Endothelial cell of umbilical vein (primary cell): ENCODE data around the gene C1orf116. TPM values are rescaled to one million over a fixed set of nuclear protein-coding genes. Genes with fewer than 3 reads are reported as not detected.
"Not testable (repeated sequence)": the region's sequence is repeated elsewhere in the genome, so short reads cannot be mapped to it uniquely, and the experiment has no call there.

ENCODE experiments used
- BruUV-seq: library from RNA; stranded (reverse); fragments of 400-500 nt; replicated peaks from 2 replicates; lab custom pipeline; 2021; lab: Mats Ljungman, UMichigan
- CTCF ChIA-PET: fragments of 300-600, 350-600 bp; sonication (Branson Sonifier 250); formaldehyde crosslinking; loops from one replicate; lab custom pipeline; 2021; ENCODE audit warnings: antibody characterized with exemption, inconsistent platforms; lab: Charles Lee
- POLR2A ChIA-PET: fragments of 300-600, 350-600 bp; sonication (Branson Sonifier 250); formaldehyde crosslinking; loops from one replicate; lab custom pipeline; 2021; ENCODE audit warnings: antibody characterized with exemption, inconsistent platforms; lab: Charles Lee
- DNase-seq: peaks from one replicate; pipeline ENCODE4 v3.0.0-alpha.2; 2011; ENCODE audit warnings: low read depth, low spot score
- FAIRE-seq: peaks from 2 replicates; lab custom pipeline; 2011; peaks lifted over from hg19 to GRCh38; lab: Jason Lieb, UNC
- H2AFZ ChIP-seq: 2 replicates; pipeline ENCODE4 v1.6.0; 2012; ENCODE audit warnings: low read depth, low read length, control low read depth, inconsistent platforms
- H3K27ac ChIP-seq: 2 replicates; pipeline ENCODE4 v1.5.1; 2011; ENCODE audit warnings: low read depth, mild to moderate bottlenecking, control low read depth, low read length, moderate library complexity; ENCODE audit not compliant: insufficient read depth
- H3K27me3 ChIP-seq, 2 experiments: 2 replicates each; pipeline versions ENCODE4 v1.6.0 to v1.6.1; 2011; ENCODE audit warnings: low read length in 2 of 2, mixed read lengths in 1 of 2; ENCODE audit not compliant: control insufficient read depth in 2 of 2, insufficient read depth in 2 of 2
- H3K36me3 ChIP-seq, 2 experiments: 2 replicates in 1 of 2; 3 replicates in 1 of 2; pipeline ENCODE4 v1.5.1; 2011; ENCODE audit warnings: low read length in 2 of 2, mild to moderate bottlenecking in 1 of 2, moderate library complexity in 1 of 2; ENCODE audit not compliant: control insufficient read depth in 2 of 2, insufficient read depth in 2 of 2; ENCODE audit errors: extremely low read depth in 1 of 2
- H3K4me1 ChIP-seq: 3 replicates; pipeline ENCODE4 v1.5.1; 2011; ENCODE audit warnings: mild to moderate bottlenecking, low read length; ENCODE audit not compliant: control insufficient read depth, insufficient read depth; ENCODE audit errors: extremely low read depth
- H3K4me2 ChIP-seq: 2 replicates; pipeline ENCODE4 v1.6.1; 2011; ENCODE audit warnings: low read length, control low read depth, mixed read lengths; ENCODE audit not compliant: insufficient read depth
- H3K4me3 ChIP-seq, 3 experiments: fragments of 200-600 bp in 1 of 3; sonication (generic), shearing (Covaris generic) in 1 of 3; replicated peaks in 1 of 3; 2 replicates each; pipeline ENCODE4 v1.5.1; 2011 to 2016; ENCODE audit warnings: control low read depth in 3 of 3, low read length in 3 of 3, mild to moderate bottlenecking in 2 of 3, inconsistent platforms in 1 of 3, low read depth in 1 of 3, moderate library complexity in 1 of 3; ENCODE audit not compliant: insufficient read depth in 1 of 3
- H3K79me2 ChIP-seq: 2 replicates; pipeline ENCODE4 v1.6.0; 2012; ENCODE audit warnings: low read length, inconsistent platforms; ENCODE audit not compliant: control insufficient read depth, insufficient read depth
- H3K9ac ChIP-seq: replicated peaks from 2 replicates; pipeline ENCODE3; 2011; ENCODE audit warnings: low read length, control low read depth; ENCODE audit not compliant: insufficient read depth; ENCODE audit errors: extremely low read depth
- H3K9me1 ChIP-seq: replicated peaks from 3 replicates; pipeline ENCODE4 v1.6.0; 2011; ENCODE audit warnings: mild to moderate bottlenecking, low read length; ENCODE audit not compliant: control insufficient read depth, insufficient read depth; ENCODE audit errors: extremely low read depth
- H3K9me3 ChIP-seq: replicated peaks from 2 replicates; pipeline ENCODE4 v1.5.1; 2012; ENCODE audit warnings: low read length, inconsistent platforms; ENCODE audit not compliant: control insufficient read depth, insufficient read depth
- H4K20me1 ChIP-seq: replicated peaks from 2 replicates; pipeline ENCODE3; 2011; ENCODE audit warnings: mild to moderate bottlenecking, low read length; ENCODE audit not compliant: control insufficient read depth, insufficient read depth; ENCODE audit errors: extremely low read depth
- CTCF ChIP-seq, 2 donors: IDR thresholded peaks; 1 replicate in 1 of 2; 2 replicates in 1 of 2; pipeline ENCODE4 v1.5.1; 2011; ENCODE audit warnings: low read length in 2 of 2, mild to moderate bottlenecking in 2 of 2, moderate library complexity in 2 of 2, control low read depth in 1 of 2, inconsistent platforms in 1 of 2, low read depth in 1 of 2; ENCODE audit not compliant: insufficient read depth in 1 of 2; ENCODE audit errors: extremely low read depth in 1 of 2
- EZH2 ChIP-seq: IDR thresholded peaks from 2 replicates; pipeline ENCODE4 v1.6.1; 2012; ENCODE audit warnings: borderline replicate concordance, low read depth, mild to moderate bottlenecking, moderate library complexity, low read length, inconsistent platforms; ENCODE audit not compliant: severe bottlenecking
- FOS ChIP-seq: IDR thresholded peaks from 2 replicates; pipeline ENCODE4 v1.6.1; 2011; ENCODE audit warnings: mild to moderate bottlenecking, low read length, moderate library complexity, borderline replicate concordance; ENCODE audit not compliant: insufficient read depth
- GATA2 ChIP-seq: IDR thresholded peaks from 2 replicates; pipeline ENCODE4 v1.7.0; 2011; ENCODE audit warnings: low read depth, mild to moderate bottlenecking, moderate library complexity, mixed read lengths, low read length; ENCODE audit not compliant: insufficient read length, insufficient read depth
- JUN ChIP-seq: IDR thresholded peaks from 2 replicates; pipeline ENCODE4 v1.6.1; 2011; ENCODE audit warnings: borderline replicate concordance, low read depth; ENCODE audit not compliant: insufficient read length, insufficient read depth
- MAX ChIP-seq: IDR thresholded peaks from 2 replicates; pipeline ENCODE4 v1.6.1; 2011; ENCODE audit not compliant: insufficient read depth, insufficient read length
- MYC ChIP-seq: IDR thresholded peaks from one replicate; pipeline ENCODE4 v1.6.1; 2011; ENCODE audit warnings: mild to moderate bottlenecking, low read depth, low read length
- POLR2A ChIP-seq: IDR thresholded peaks from 2 replicates; pipeline ENCODE4 v1.6.1; 2012; ENCODE audit warnings: low read depth, mild to moderate bottlenecking, control low read depth, low read length
- POLR2AphosphoS5 ChIP-seq: IDR thresholded peaks from 2 replicates; pipeline ENCODE4 v1.6.1; 2012; ENCODE audit warnings: low read depth, mild to moderate bottlenecking, control low read depth, low read length, moderate library complexity; ENCODE audit not compliant: insufficient read depth
- dilution Hi-C: fragments of 300-500 bp; cut with MboI; formaldehyde crosslinking; loops from one replicate; pipeline ENCODE4 v1.15.0; 2019; ENCODE audit warnings: low sequenced_read_pairs; ENCODE audit not compliant: extremely low pct_ligation_motif_present
- intact Hi-C: fragments of 100-400 bp; cut with micrococcal nuclease; formaldehyde crosslinking; loops from one replicate; pipeline ENCODE4 v1.10.0; 2022
- polyA plus RNA-seq, 4 experiments: library from polyadenylated mRNA; depleted of rRNA in 3 of 4; stranded (reverse) in 3 of 4; unstranded in 1 of 4; fragments of >200 nt; gene quantifications; 2 replicates each; pipeline versions ENCODE4 v1.2.1 to v1.2.3, GENCODE V29; 2011 to 2012; ENCODE audit warnings: missing spikeins in 1 of 4
- total RNA-seq: library from RNA; stranded (reverse); gene quantifications from 2 replicates; pipeline ENCODE4 v1.2.3, GENCODE V29; 2021

Gene C1orf116
- total and polyA plus RNA-seq, 2 donors (not counting 3 experiments of a cell fraction or from before 2014, with no cell fraction given) = 0.07 TPM; not detected in 1

GRCh38 chr1:207045453-207045852 lies 12.9 kb upstream of the C1orf116 start:
- no peak overlapping the region for H3K9ac ChIP-seq
- H3K4me3 ChIP-seq = no peak overlapping the region
- no peak overlapping the region for H2AFZ ChIP-seq
- peaks cover 5% of the 10 kb centered on the region for H3K4me1 ChIP-seq
- DNase-seq (no peak), FAIRE-seq (no peak)
- H3K27ac ChIP-seq = no peak overlapping the region
- H3K9me1 ChIP-seq = no peaks in the 10 kb centered on the region
- no TSS peak for BruUV-seq
- H3K27me3 ChIP-seq = no peaks in the 10 kb centered on the region
- H3K9me3 ChIP-seq = no peaks in the 10 kb centered on the region
- peaks cover 7% of the 10 kb centered on the region for H4K20me1 ChIP-seq
- dilution Hi-C loops (no loop called here), intact Hi-C loops (no loop called here)
- TF ChIP-seq MYC = no peak
- no peak for TF ChIP-seq GATA2
- no peak for TF ChIP-seq MAX
- TF ChIP-seq FOS = no peak
- no peak for TF ChIP-seq POLR2AphosphoS5
- no peak for TF ChIP-seq CTCF (IDR thresholded peaks at IDR 0.05; ENCODE audit: extremely low read depth in 1 of 2, insufficient read depth in 1 of 2, low read depth in 1 of 2, low read length in 2 of 2)
- no peak for TF ChIP-seq POLR2A
- no peak for TF ChIP-seq JUN
- no peak for TF ChIP-seq EZH2
- no peak overlapping the region for H3K4me2 ChIP-seq
- POLR2A ChIA-PET = interaction anchor here (0.7 kb wide), 2 partner anchors 11 to 143 kb away, joined by 3 to 5 read pairs; no protein-coding TSS in a partner anchor
- CTCF ChIA-PET = interaction anchor here (0.6 to 1.2 kb wide), 3 partner anchors 11 to 359 kb away, joined by 3 read pairs; no protein-coding TSS in a partner anchor
- peaks cover 6 to 12% of the 10 kb centered on the region in 2 experiments for H3K36me3 ChIP-seq
- H3K79me2 ChIP-seq = peaks cover 46% of the 10 kb centered on the region

GRCh38 chr1:207041397-207041796 lies 8.8 kb upstream of the C1orf116 start:
- DNase-seq, H3K79me2 ChIP-seq, H3K9ac ChIP-seq, H4K20me1 ChIP-seq, intact Hi-C loops, H2AFZ ChIP-seq, H3K27ac ChIP-seq, POLR2A ChIA-PET, BruUV-seq, H3K4me1 ChIP-seq, H3K9me1 ChIP-seq, H3K4me2 ChIP-seq, H3K36me3 ChIP-seq, H3K4me3 ChIP-seq, dilution Hi-C loops, FAIRE-seq, H3K9me3 ChIP-seq: not testable (repeated sequence)
- CTCF ChIA-PET = interaction anchor here (0.7 kb wide), 1 partner anchor 335 kb away, joined by 3 read pairs; no protein-coding TSS in a partner anchor
- peaks cover 7 to 20% of the 10 kb centered on the region in 2 experiments for H3K27me3 ChIP-seq
